Hepatocyte (in vitro differentiated cells): Measurements from ENCODE around the gene AQP5.

Experiments used
- CTCF ChIP-seq: fragments of 200-600 bp; sonication (generic); IDR thresholded peaks from 2 replicates; pipeline ENCODE4 v1.5.1; 2016; ENCODE audit warnings: antibody characterized with exemption, mild to moderate bottlenecking; ENCODE audit not compliant: poor library complexity
- EZH2 ChIP-seq: fragments of 200-600 bp; sonication (generic); IDR thresholded peaks from 2 replicates; pipeline ENCODE4 v1.6.1; 2016; ENCODE audit warnings: antibody characterized with exemption, mild to moderate bottlenecking, borderline replicate concordance
- EZH2phosphoT487 ChIP-seq: fragments of 200-600 bp; sonication (generic); IDR thresholded peaks from one replicate; pipeline ENCODE4 v1.6.1; 2018; ENCODE audit warnings: antibody characterized with exemption, mild to moderate bottlenecking, low read depth, moderate library complexity; ENCODE audit not compliant: unreplicated experiment, severe bottlenecking

GRCh38 chr12:49985981-49986380 lies 24.3 kb downstream of the AQP5 start:
- TF ChIP-seq CTCF (no peak), EZH2 (no peak), EZH2phosphoT487 (no peak)
